GM21390 (cell line): ENCODE data around the gene IL17RA.

ENCODE experiments used
- ATAC-seq: cut with Tn5 transposase; IDR thresholded peaks from one replicate; pipeline ENCODE4 v1.9.1; 2021; ENCODE audit not compliant: unreplicated experiment

Gene IL17RA

GRCh38 chr22:17083811-17084441, 874 bp upstream of the IL17RA start:
- no peak for ATAC-seq

- ATAC-seq = peak; percentile 12
These were observed 729 bp downstream of the IL17RA start for GRCh38 chr22:17085277-17086181.

DNA sequence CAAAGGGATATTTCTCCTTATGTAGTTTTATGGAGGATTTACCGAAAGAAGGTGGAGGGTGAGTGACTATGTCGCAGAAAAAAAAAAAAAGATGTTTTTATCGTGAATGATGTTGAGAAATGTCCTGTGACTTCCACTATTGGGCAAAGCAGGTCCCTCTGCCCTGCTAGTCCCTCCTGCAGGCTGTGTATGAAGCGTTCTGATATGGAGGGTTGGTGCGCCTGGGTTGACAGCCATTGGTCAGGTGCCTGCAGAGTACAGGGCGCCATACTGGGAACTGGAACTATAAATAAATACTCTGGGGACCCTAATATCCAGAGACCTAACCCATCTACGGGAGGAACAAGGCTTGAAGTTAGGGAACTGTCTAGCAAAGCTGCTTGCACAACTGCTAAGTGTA, 1.5 kb downstream of the IL17RA start:
- ATAC-seq = no peak

- ATAC-seq = no peak
These were observed 2.1 kb downstream of the IL17RA start for GRCh38 chr22:17086788-17087497.

DNA sequence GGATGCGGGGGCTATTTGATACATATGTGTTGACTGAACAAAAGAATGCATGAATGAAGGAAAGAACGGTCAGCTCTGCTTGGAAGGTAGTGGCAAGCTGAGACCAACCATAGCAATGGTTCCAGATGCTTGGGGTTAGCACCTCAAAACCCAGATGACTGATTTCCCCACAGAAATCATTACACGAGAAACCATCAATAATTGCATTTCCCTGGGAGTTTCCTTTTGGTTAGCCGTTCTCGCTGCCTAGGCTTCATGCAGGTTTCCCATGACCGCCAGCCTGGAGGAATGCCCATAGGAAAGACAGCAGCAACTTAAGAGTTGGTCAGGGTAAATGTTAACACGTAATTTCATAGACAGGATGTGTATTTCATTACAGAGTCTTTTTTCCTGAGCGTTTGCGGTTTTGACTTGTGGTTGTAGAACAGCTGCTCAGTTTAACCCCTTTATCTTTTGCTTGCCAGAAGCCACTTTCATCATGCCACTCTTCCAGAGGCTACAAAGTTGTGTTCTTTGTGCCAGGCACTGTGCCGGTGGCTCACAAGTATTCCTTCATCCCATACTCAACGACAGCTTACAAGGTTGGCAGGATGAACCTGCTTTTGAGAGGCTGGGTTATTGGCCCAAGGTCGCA, 2.8 kb downstream of the IL17RA start:
- peak; percentile 41 for ATAC-seq

DNA sequence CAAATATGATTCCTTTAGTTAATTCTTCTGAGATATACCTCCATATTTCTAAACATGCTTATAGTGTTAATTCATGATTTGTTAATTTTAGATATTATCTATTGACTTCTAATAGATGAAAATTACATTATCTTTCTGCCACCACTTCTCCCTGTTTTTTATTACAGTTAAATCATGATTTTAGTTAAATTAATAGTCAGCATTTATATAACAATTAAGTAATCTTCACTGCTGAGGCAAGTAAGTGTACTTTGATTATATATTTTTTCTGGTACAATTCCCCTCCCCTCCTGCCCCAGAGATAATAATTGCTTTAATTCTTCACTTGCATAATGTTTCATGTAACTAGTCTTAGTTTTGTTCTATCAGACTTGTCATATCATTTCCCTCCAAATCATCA, 5.8 kb downstream of the IL17RA start:
- ATAC-seq = no peak

- ATAC-seq = no peak
These were observed 7.1 kb downstream of the IL17RA start for GRCh38 chr22:17091851-17092250.

- ATAC-seq = no peak
These were observed 8.3 kb downstream of the IL17RA start for GRCh38 chr22:17093081-17093480.

DNA sequence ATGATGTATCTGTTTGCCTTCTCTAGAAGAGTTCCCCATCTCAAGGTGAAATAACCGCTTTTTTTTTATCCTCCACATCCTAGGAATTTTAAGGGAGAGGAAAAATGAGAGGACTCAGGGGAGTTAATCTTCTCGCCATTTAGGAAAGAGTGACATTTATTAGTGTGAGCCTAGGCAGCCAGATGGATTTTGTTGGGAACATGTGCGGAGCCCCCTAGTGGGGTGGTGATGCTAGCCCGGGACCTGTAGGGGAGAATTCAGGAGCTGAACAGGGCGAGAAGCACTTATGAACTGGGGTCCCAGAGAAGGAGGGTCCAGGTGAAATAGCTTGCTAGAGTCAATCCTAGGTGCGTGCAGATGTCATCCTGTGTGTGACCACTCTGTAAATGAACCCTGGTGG, 10.7 kb downstream of the IL17RA start:
- no peak for ATAC-seq

DNA sequence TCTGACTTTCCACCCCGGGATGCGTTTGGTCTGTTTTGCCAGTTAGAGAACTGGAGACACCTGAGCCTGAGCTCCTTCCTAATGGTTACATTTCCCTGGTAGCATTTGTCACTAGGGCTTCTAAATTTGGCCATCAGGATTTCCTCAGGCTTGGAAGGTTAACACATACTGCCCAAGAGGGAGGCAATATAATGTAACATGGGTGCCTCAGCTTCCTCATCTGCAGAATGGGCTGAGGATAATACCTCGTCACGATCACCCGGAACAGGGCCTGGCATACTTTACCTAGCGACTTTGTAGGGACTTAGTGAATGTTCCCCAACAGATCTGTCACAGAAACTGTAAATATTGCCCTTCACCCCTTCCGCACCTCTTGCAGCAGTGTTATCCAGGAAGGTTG, 11.3 kb downstream of the IL17RA start:
- ATAC-seq = no peak

GRCh38 chr22:17097062-17097461, 12.3 kb downstream of the IL17RA start:
- ATAC-seq = no peak

- no peak for ATAC-seq
These were observed 12.9 kb downstream of the IL17RA start for GRCh38 chr22:17097701-17098100.

DNA sequence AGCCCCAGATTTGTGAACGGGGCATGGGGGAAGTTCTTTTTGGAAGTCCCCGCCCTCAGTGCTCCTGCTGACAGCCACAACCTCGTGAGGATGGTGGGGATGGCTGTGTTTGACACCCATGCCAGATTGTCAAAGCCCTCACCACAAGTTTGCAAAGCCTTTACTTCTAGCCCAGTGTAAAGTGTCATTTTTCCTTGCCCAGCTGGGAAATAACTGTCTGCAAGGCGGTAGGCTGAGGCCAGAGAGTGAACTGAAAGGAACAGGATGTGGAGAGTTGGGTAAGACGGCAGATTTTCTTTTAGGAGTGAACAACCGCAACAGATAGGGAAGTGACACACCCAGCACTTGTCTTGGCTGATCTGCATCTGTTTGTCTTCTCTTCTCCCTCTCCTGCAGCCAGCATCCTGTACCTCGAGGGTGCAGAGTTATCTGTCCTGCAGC, 13.6 kb downstream of the IL17RA start:
- ATAC-seq = no peak

GRCh38 chr22:17100621-17101020, 15.8 kb downstream of the IL17RA start:
- no peak for ATAC-seq

DNA sequence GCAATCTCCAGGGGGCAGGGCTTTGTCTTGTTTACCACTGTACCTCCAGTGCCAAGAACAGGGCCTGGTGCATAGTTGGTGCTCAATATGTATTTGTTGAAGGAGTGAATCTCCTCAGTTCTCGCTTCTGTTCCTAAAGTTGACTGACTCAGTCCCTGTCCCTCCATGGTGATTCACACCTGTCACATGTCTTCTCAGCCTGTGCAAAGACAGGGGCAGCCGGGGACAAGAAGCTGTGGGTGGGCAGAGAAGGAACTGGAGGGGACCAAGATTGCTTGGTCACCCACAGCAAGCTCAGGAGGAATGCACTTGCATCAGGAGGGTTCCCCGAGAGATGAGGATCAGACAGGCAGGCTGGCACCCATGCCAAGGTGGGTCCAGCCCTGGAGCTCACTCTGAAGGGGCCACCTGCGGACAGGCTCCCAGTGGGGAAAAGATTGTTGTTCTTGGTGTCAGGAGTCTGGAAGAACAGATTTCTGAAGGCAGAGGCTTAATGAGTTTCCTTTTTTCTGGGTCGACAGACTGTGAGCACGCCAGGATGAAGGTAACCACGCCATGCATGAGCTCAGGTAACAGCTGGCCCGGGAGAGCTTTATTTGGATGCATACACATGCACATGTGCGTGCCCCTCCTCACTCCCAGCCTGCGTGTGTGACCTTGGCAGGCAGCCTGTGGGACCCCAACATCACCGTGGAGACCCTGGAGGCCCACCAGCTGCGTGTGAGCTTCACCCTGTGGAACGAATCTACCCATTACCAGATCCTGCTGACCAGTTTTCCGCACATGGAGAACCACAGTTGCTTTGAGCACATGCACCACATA, 16.9 kb downstream of the IL17RA start:
- no peak for ATAC-seq

DNA sequence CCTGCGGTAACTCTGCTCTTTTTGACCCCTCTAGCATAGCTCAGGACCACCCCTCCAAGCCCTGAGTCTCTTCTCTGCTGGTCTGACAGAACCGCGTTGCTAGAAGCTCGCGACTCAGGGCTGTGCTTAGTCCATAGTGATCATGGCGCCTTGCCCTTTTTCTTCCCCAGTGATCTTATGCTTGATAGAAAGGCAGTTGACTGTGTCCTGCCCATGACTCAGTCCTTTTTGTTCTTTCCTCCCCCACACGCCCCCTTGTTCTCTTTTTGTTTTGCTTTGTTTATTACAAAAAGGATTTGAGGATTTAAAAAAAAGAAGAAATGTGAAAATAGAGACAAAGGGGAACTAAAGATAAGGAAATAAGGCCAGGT, 17.5 kb downstream of the IL17RA start:
- ATAC-seq = no peak

DNA sequence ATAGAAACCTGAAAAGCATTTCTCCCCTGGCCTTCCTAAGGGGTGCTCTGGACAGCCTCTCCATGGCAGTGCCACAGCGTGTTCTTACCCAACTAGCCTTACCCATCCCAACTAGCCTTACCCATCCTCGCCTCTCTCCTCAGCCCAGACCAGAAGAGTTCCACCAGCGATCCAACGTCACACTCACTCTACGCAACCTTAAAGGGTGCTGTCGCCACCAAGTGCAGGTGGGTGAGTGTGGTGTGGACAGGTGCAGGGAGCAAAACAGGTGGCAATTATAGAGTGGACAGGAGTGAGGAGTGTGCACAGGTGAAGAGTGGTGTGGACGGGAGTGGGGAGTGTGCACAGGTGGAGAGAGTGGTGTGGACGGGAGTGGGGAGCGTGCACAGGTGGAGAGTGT, 18.6 kb downstream of the IL17RA start:
- ATAC-seq = no peak

- no peak for ATAC-seq
These were observed 19.6 kb downstream of the IL17RA start for GRCh38 chr22:17104336-17104935.

DNA sequence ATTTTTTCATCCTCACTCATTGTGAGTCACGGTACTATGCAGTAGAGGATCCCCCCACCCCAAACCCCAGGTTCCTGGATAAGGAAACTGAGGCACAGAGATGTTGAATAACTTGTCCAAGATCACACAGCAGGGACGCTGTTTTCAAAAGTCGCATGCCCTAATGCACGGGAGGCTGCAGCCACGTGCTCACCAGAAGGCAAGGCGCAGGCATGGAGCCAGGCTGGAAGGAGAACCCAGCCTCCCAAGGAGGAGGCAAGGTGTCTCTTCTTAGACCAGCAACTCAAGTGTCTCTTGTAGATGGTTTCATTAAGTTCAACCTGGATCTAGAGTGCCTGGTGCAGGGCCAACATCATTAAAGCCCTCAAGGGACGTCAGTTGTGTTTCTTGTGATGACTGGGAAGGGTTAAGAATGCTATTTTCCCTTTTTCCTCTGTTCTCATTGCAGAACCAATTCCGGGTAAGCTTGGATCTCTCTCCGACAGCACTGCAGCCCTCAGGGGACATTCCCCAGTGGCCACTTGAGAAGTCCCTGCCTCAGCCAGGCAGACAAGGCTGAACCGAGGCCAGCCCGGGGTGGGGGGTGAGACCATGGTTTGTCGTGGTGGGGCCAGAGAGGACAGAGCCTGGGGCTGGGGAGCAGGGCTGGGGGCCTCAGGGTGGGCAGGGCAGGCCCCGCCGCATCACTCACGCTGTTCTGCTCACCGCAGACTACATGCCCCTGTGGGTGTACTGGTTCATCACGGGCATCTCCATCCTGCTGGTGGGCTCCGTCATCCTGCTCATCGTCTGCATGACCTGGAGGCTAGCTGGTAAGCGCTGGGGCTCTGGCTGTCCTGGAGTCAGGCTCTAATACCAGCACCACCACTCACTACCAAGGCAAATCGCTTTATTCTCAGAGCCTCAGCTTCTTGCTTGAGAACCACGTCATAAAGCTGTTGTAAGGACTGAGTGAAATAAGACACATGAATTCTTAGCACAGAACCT, 20.6 kb downstream of the IL17RA start:
- no peak for ATAC-seq
